ENCODE measurements around the gene TOP1. TPM values are rescaled to one million over a fixed set of nuclear protein-coding genes. Genes with fewer than 3 reads are reported as not detected.

Gene TOP1
- total RNA-seq, 1 donor from 2014 or later, result 16.2 TPM

DNA sequence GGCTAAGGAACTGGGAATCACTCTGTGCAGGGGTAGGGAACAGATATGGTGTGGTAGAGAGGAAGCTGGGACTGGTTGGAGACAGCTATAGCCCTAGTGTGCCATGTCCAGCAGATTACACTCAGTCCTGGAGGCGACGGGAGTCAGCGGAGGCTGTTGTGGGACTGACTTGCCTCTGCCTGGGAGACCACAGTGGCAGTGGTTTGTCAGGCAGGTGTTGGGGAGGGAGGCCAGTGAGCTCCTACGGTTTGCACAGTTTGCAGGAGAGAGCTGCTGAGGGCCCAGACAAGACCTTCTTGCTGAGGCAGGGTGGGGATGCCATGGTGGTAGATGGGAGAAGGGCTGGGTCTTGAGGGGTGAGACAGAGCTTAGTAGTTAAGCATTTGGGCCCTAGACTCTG, 113.6 kb downstream of the TOP1 start:
- DNase-seq (ENCODE audit: low read depth), result no peak
- no peak overlapping the region for H3K4me3 ChIP-seq (ENCODE audit: low read depth, low read length)
- TF ChIP-seq, protein P1, sequence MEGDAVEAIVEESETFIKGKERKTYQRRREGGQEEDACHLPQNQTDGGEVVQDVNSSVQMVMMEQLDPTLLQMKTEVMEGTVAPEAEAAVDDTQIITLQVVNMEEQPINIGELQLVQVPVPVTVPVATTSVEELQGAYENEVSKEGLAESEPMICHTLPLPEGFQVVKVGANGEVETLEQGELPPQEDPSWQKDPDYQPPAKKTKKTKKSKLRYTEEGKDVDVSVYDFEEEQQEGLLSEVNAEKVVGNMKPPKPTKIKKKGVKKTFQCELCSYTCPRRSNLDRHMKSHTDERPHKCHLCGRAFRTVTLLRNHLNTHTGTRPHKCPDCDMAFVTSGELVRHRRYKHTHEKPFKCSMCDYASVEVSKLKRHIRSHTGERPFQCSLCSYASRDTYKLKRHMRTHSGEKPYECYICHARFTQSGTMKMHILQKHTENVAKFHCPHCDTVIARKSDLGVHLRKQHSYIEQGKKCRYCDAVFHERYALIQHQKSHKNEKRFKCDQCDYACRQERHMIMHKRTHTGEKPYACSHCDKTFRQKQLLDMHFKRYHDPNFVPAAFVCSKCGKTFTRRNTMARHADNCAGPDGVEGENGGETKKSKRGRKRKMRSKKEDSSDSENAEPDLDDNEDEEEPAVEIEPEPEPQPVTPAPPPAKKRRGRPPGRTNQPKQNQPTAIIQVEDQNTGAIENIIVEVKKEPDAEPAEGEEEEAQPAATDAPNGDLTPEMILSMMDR (conservative IDR thresholded peaks at IDR 0.05; ENCODE audit: low read depth, low read length), result no peak

DNA sequence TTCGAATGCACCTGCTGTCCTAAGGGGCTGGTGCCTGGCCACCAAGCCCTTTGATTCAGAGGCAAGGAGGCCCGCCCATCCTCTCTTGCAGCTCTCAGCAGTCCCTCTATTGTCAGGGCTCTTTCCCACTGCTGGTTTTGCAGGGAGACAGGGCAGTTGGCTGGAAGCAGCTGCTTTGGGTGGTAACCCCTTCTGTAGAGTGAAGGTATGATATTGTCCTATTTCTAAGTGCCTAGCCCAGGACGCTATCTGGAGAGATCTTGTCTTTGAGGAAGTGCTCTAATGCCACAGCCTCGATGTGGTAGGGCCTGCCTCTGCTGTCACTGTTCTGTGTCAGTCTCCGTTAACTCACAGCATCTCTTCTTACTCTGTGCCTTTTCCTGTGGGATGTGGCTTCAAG, 114.3 kb downstream of the TOP1 start:
- no peak overlapping the region for H3K4me3 ChIP-seq (ENCODE audit: low read depth, low read length)
- TF ChIP-seq, protein P1 (conservative IDR thresholded peaks at IDR 0.05; ENCODE audit: low read depth, low read length), result no peak
- no peak for DNase-seq (ENCODE audit: low read depth)

DNA sequence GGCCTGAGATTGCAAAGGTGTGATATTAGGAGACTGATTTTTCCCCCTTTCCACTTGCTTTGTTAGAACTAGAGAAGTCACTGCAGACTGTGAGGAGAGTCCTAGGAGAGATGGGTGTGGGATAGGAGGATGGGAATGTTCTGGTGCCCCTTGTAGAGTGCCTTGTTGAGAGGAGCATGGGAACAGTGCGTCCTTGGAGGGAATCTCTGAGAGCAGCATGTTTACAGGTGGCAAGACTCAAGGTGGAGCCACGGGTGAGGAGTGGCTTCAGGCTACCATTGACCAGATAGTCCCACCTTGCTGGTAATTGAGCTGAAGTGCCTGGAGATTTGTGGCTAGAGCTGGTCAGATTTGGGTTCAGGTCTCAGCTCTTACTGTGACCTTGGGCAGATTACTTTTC, 114.7 kb downstream of the TOP1 start:
- TF ChIP-seq, protein P1 (conservative IDR thresholded peaks at IDR 0.05; ENCODE audit: low read depth, low read length), result no peak
- DNase-seq (ENCODE audit: low read depth), result no peak
- H3K4me3 ChIP-seq (ENCODE audit: low read depth, low read length), result no peak overlapping the region

DNA sequence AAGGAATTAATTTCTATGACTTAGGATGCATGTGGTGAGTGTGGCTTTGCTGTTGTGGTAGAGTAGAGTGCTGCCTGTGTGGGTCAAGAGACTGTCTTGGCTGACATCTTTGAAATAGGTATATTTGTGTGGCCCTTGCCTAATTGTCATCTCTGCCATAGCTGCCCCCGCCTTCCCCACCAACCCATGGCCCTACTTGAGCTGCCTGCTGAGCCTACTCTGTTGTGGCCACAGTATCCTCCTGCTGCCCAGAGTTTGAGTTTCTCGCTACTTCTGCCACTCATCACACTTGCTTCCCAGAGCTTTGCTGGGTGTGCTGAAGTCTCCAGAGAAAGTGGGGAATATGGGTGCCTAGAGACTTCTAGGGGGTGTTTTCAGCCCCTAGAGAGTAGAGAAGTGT, 116.7 kb downstream of the TOP1 start:
- no peak overlapping the region for H3K4me3 ChIP-seq (ENCODE audit: low read depth, low read length)
- DNase-seq (ENCODE audit: low read depth), result no peak
- TF ChIP-seq, protein P1 (conservative IDR thresholded peaks at IDR 0.05; ENCODE audit: low read depth, low read length), result no peak

DNA sequence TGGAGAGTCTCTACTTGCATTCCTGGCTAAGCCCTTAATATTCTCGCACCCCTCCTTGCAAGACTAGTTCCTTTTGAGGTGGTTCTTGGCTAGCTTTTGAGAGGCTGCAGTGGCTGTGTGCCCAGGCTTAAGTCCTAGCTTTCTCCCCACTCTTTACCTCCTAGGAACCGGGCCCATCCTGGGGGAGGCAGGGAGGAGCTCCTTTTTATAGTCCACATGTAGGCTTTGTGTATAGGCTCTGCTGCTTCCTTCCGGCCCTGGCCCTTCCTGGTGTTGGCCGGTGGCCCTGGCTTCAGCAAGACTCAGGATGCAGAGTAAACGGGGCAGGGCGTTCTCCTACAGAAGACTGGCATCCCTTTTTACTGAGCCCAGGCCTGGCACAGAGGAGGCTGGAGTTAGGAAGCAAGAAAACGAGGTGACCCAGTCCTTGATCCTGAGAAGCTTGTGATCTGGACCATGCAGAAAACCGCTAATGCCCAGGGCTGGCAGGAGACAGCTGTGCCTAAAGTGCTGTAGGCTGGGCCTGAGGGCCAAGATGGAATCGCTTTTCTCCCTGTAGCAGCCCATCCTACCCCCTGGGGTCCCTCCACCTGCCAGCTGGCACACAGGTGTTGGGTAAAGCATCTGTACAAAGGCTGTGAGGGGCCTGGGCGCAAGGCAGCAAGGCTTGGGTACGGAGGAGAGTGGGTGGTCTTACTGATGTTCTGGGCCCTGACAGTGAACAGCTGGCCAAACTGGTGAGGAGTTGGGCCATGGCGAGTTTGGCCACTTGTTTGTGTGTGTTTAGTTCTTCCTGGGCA, 117.4 kb downstream of the TOP1 start:
- H3K4me3 ChIP-seq (ENCODE audit: low read depth, low read length), result no peak overlapping the region
- no peak for DNase-seq (ENCODE audit: low read depth)
- TF ChIP-seq, protein P1 (conservative IDR thresholded peaks at IDR 0.05; ENCODE audit: low read depth, low read length), result no peak

DNA sequence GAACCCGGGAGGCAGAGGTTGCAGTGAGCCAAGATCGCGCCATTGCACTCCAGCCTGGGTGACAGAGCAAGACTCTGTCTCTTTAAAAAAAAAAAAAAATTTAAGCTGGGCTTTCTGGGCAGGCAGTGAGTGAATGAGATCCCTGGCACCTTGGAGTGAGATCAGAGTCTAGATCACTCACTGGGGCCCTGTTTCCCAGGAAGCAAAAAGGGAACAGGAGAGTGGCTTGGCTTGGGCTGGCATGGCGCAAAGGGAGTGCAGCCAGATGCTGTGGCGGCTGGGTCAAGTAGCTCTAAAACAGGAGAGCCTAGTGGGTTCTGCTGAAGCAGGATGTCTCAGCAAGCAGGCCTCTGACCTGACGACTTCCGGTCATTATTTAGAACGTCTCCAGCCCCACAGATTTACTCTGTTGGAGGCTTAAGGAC, 119.2 kb downstream of the TOP1 start:
- TF ChIP-seq, protein P1 (conservative IDR thresholded peaks at IDR 0.05; ENCODE audit: low read depth, low read length), result no peak
- H3K4me3 ChIP-seq (ENCODE audit: low read depth, low read length), result no peak overlapping the region
- no peak for DNase-seq (ENCODE audit: low read depth)

DNA sequence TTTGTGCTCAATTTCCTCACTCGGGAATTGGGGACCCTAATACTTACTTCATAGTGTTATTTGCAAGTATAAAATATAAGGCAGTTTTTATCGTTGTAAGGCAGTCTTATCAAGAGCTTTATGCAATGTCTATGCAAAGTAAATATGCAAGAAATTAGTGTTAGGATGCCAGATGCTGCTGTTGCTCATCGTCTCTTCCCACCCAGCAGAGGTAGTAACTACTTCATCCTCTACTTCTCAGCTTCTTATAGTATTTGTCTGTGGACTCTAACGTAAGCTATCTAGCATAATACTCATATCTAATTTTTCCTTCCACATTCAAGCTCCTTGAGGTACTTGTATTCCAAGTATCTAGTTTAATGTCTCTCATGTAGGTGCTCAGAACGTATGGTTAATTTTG, 120.3 kb downstream of the TOP1 start:
- DNase-seq (ENCODE audit: low read depth), result no peak
- TF ChIP-seq, protein P1 (conservative IDR thresholded peaks at IDR 0.05; ENCODE audit: low read depth, low read length), result no peak
- H3K4me3 ChIP-seq (ENCODE audit: low read depth, low read length), result no peak overlapping the region

All from epithelial cell of proximal tubule (primary cell).